Panc1 (cell line): ENCODE data around the gene GRIN2C. TPM values are rescaled to one million over a fixed set of nuclear protein-coding genes. Genes with fewer than 3 reads are reported as not detected.

Experiments used
- ATAC-seq: fragments of 200-7000 bp; cut with Tn5 transposase; 2 replicates; pipeline ENCODE4 v1.9.1; 2020; ENCODE audit warnings: mild to moderate bottlenecking, moderate library complexity
- BruUV-seq: library from RNA; stranded (reverse); fragments of 400-500 nt; replicated peaks from 2 replicates; lab custom pipeline; 2021; lab: Mats Ljungman, UMichigan
- CTCF ChIA-PET: fragments of 300-600 bp; sonication (Branson Sonifier 250); formaldehyde crosslinking; loops from one replicate; lab custom pipeline; 2022; ENCODE audit warnings: antibody characterized with exemption; lab: Charles Lee
- POLR2A ChIA-PET: fragments of 300-600 bp; sonication (Branson Sonifier 250); formaldehyde crosslinking; loops from one replicate; lab custom pipeline; 2022; ENCODE audit warnings: antibody characterized with exemption; lab: Charles Lee
- DNase-seq: peaks from one replicate; pipeline ENCODE4 v3.0.0-alpha.2; 2010; ENCODE audit warnings: low read depth, low spot score
- H3K27ac ChIP-seq: 2 replicates; pipeline ENCODE4 v1.5.1; 2011; ENCODE audit warnings: mild to moderate bottlenecking, low read length, inconsistent platforms
- H3K27me3 ChIP-seq: fragments of 200-500 bp; sonication (Bioruptor generic); 2 replicates; pipeline ENCODE4 v1.6.0; 2014; ENCODE audit warnings: low read length, inconsistent platforms; ENCODE audit not compliant: control insufficient read depth, insufficient read depth
- H3K36me3 ChIP-seq: fragments of 200-500 bp; sonication (Bioruptor generic); 2 replicates; pipeline ENCODE4 v1.5.1; 2014; ENCODE audit warnings: inconsistent platforms, mild to moderate bottlenecking, low read length, moderate library complexity; ENCODE audit not compliant: control insufficient read depth, insufficient read depth
- H3K4me1 ChIP-seq: 2 replicates; pipeline ENCODE4 v1.5.1; 2011; ENCODE audit warnings: inconsistent platforms, mild to moderate bottlenecking, low read length, moderate library complexity; ENCODE audit not compliant: control insufficient read depth, insufficient read depth
- H3K4me3 ChIP-seq, 2 experiments: 2 replicates each; pipeline ENCODE4 v1.5.1; 2011 to 2012; ENCODE audit warnings: low read depth in 2 of 2, low read length in 2 of 2, mild to moderate bottlenecking in 2 of 2, inconsistent platforms in 1 of 2, moderate library complexity in 1 of 2
- H3K9me3 ChIP-seq: fragments of 200-500 bp; sonication (Bioruptor generic); 2 replicates; pipeline ENCODE4 v1.5.1; 2014; ENCODE audit warnings: low read depth, mild to moderate bottlenecking, inconsistent platforms, low read length, moderate library complexity; ENCODE audit not compliant: control insufficient read depth, insufficient read depth
- CTCF ChIP-seq: fragments of 450-650 bp; IDR thresholded peaks from 2 replicates; pipeline ENCODE4 v1.5.1; 2017; ENCODE audit warnings: mild to moderate bottlenecking
- POLR2AphosphoS5 ChIP-seq: IDR thresholded peaks from 2 replicates; pipeline ENCODE4 v1.6.1; 2012; ENCODE audit warnings: mild to moderate bottlenecking, low read depth, low read length, moderate library complexity
- SIN3A ChIP-seq: IDR thresholded peaks from 2 replicates; pipeline ENCODE4 v1.6.1; 2012; ENCODE audit warnings: low read depth, mild to moderate bottlenecking, low read length, moderate library complexity, borderline replicate concordance; ENCODE audit not compliant: insufficient read depth
- TCF7L2 ChIP-seq: IDR thresholded peaks from 2 replicates; pipeline ENCODE4 v1.6.1; 2011; ENCODE audit warnings: mild to moderate bottlenecking, low read depth, low read length, inconsistent platforms
- in situ Hi-C: cut with HindIII; loops from 2 replicates; pipeline ENCODE4 v1.10.0; 2016; ENCODE audit warnings: low sequenced_read_pairs, low pct_unique_long_range_greater_than_20kb
- intact Hi-C: fragments of 100-400 bp; cut with micrococcal nuclease; formaldehyde crosslinking; loops from one replicate; pipeline ENCODE4 v1.10.0; 2022; ENCODE audit not compliant: unreplicated experiment
- total RNA-seq: library from RNA; stranded (reverse); gene quantifications from one replicate; pipeline ENCODE4 v1.2.1, GENCODE V29; 2021; ENCODE audit not compliant: unreplicated experiment
- TF ChIP-seq, protein P1 (sequence below), 2 experiments: IDR thresholded peaks; 2 replicates each; pipeline ENCODE4 v1.6.1; 2011 to 2012; ENCODE audit warnings: low read depth in 2 of 2, control low read depth in 1 of 2, low read length in 1 of 2, mild to moderate bottlenecking in 1 of 2, moderate library complexity in 1 of 2; ENCODE audit not compliant: insufficient read depth in 1 of 2

The GRIN2C gene
- total RNA-seq, 1 experiment from 2014 or later = 0.10 TPM

DNA sequence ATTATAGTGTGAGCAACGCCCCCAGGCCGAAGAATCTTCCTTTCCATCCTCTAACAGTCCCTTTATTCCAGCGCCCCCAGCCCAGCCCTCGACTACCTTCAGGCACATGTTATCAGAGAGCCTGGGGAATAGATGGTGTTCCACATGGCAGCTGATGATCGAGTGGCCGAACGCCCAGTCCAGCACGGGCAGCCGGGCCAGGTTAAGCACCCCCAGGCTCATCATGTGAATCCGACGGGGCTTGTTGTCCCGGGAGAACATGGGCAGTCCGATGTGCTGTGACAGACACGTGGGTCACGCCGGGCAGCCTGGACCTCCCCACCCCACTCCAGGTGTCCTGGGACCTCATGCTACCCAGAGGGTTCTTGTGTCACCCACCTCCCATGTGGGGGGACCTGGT lies 19.6 kb upstream of the GRIN2C start:
- POLR2A ChIA-PET = no interaction called here
- Histone ChIP-seq H3K9me3 (no peaks in the 10 kb centered on the region), H3K4me1 (no peaks in the 10 kb centered on the region), H3K27me3 (no peaks in the 10 kb centered on the region), H3K36me3 (no peaks in the 10 kb centered on the region), H3K27ac (no peak overlapping the region), H3K4me3 (no peak overlapping the region)
- DNase-seq (no peak), ATAC-seq (no peak)
- TF ChIP-seq, protein P1, sequence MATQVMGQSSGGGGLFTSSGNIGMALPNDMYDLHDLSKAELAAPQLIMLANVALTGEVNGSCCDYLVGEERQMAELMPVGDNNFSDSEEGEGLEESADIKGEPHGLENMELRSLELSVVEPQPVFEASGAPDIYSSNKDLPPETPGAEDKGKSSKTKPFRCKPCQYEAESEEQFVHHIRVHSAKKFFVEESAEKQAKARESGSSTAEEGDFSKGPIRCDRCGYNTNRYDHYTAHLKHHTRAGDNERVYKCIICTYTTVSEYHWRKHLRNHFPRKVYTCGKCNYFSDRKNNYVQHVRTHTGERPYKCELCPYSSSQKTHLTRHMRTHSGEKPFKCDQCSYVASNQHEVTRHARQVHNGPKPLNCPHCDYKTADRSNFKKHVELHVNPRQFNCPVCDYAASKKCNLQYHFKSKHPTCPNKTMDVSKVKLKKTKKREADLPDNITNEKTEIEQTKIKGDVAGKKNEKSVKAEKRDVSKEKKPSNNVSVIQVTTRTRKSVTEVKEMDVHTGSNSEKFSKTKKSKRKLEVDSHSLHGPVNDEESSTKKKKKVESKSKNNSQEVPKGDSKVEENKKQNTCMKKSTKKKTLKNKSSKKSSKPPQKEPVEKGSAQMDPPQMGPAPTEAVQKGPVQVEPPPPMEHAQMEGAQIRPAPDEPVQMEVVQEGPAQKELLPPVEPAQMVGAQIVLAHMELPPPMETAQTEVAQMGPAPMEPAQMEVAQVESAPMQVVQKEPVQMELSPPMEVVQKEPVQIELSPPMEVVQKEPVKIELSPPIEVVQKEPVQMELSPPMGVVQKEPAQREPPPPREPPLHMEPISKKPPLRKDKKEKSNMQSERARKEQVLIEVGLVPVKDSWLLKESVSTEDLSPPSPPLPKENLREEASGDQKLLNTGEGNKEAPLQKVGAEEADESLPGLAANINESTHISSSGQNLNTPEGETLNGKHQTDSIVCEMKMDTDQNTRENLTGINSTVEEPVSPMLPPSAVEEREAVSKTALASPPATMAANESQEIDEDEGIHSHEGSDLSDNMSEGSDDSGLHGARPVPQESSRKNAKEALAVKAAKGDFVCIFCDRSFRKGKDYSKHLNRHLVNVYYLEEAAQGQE (IDR thresholded peaks at IDR 0.05; ENCODE audit: insufficient read depth in 1 of 2, low read depth in 2 of 2, low read length in 1 of 2) = no peak
- TF ChIP-seq TCF7L2 = no peak
- TF ChIP-seq CTCF = no peak
- no peak for TF ChIP-seq SIN3A
- TF ChIP-seq POLR2AphosphoS5 = no peak
- no TSS peak for BruUV-seq
- CTCF ChIA-PET = no interaction called here
- intact Hi-C loops = no loop called here
- in situ Hi-C loops = no loop called here

DNA sequence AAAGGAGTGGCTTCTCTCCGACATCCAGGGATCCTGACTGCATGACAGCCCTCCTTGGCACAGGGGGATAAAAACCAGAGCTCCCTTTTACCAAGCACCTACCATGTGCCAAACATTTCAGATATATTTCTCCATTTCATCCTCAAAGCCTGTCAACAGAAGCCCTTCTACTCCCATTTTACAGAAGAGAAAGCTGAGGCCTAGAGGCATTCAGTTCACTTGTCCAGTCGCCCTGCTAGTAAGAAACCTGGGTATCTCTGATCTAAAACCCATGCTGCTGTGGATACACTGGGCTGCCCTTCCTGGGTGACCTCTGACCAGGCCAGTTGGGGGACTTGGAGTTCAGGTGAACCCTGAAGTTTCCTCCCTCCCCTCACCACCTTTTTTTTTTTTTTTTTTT lies 19.0 kb upstream of the GRIN2C start:
- Histone ChIP-seq H3K4me3 (no peak overlapping the region), H3K36me3 (peaks cover 1% of the 10 kb centered on the region; the same call in 1 of the 2 replicates), H3K27me3 (no peaks in the 10 kb centered on the region), H3K4me1 (peaks cover 6% of the 10 kb centered on the region), H3K27ac (no peak overlapping the region), H3K9me3 (no peaks in the 10 kb centered on the region)
- ChIA-PET CTCF (no interaction called here), POLR2A (no interaction called here)
- ATAC-seq (no peak), DNase-seq (no peak)
- intact Hi-C loops = no loop called here
- TF ChIP-seq, protein P1 (IDR thresholded peaks at IDR 0.05; ENCODE audit: insufficient read depth in 1 of 2, low read depth in 2 of 2, low read length in 1 of 2) = no peak
- BruUV-seq = no TSS peak
- in situ Hi-C loops = no loop called here
